BE2C (cell line): ENCODE data around the gene TCTN3.
A peak's percentile ranks its signal among the peaks of the same experiment; 100 is the strongest.

ENCODE experiments used
- DNase-seq: peaks from one replicate; pipeline ENCODE4 v3.0.0-alpha.2; 2020
- H3K27me3 ChIP-seq: fragments of 250-450 bp; sonication (Bioruptor Pico); 2 replicates; pipeline ENCODE4 v1.5.1; 2020; ENCODE audit warnings: mild to moderate bottlenecking
- H3K36me3 ChIP-seq: fragments of 250-450 bp; sonication (Bioruptor Pico); 2 replicates; pipeline ENCODE4 v1.5.1; 2020; ENCODE audit warnings: mild to moderate bottlenecking
- H3K4me1 ChIP-seq: fragments of 250-450 bp; sonication (Bioruptor Pico); 2 replicates; pipeline ENCODE4 v1.5.1; 2020
- H3K4me3 ChIP-seq: 2 replicates; pipeline ENCODE4 v1.5.1; 2011; ENCODE audit warnings: low read depth, low read length
- H3K9me3 ChIP-seq: fragments of 250-450 bp; sonication (Bioruptor Pico); 2 replicates; pipeline ENCODE4 v1.5.1; 2020
- TF ChIP-seq, protein P1 (sequence below): IDR thresholded peaks from 2 replicates; pipeline ENCODE4 v1.5.1; 2012; ENCODE audit warnings: mild to moderate bottlenecking, low read depth, low read length

The TCTN3 gene

DNA sequence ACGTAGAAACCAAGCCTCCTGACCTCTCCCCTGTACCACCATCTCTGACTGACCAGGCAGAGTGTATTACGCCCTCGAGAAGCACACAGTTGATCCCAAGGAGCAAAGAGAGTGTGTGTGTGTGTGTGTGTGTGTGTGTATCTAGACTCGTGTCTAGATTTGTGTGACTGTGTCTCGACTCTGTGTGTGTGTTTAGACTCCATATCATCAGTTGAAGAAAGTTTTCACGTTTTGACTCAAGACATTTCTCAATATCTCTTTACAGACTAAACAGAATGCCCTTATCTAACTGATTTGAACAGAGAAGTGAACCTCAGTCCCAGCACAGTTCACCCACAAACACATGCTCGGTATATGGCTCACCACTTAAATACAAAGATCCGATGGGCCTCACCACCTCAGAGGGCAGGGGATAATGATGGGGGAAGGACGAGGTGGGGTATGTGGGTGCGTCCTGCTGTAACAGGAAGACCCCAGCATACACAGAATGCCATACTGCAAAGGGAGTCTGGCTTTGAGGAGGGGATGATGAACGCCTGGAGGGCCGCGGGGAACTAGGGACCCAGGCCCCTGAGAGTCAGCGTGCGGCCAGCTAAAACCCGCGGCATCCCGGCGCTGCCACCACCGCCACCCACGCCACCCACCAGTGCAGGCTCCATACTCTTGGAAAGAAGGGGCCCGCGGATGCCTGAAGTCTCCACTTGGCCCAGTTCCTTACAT lies 38.0 kb downstream of the TCTN3 start:
- H3K9me3 ChIP-seq, result no peaks in the 10 kb centered on the region
- DNase-seq, result peak; percentile 22
- TF ChIP-seq, protein P1, sequence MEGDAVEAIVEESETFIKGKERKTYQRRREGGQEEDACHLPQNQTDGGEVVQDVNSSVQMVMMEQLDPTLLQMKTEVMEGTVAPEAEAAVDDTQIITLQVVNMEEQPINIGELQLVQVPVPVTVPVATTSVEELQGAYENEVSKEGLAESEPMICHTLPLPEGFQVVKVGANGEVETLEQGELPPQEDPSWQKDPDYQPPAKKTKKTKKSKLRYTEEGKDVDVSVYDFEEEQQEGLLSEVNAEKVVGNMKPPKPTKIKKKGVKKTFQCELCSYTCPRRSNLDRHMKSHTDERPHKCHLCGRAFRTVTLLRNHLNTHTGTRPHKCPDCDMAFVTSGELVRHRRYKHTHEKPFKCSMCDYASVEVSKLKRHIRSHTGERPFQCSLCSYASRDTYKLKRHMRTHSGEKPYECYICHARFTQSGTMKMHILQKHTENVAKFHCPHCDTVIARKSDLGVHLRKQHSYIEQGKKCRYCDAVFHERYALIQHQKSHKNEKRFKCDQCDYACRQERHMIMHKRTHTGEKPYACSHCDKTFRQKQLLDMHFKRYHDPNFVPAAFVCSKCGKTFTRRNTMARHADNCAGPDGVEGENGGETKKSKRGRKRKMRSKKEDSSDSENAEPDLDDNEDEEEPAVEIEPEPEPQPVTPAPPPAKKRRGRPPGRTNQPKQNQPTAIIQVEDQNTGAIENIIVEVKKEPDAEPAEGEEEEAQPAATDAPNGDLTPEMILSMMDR, result no peak
- H3K27me3 ChIP-seq, result no peaks in the 10 kb centered on the region
- H3K36me3 ChIP-seq, result peaks cover 18% of the 10 kb centered on the region
- H3K4me3 ChIP-seq, result peak overlapping the region; percentile 89
- no peaks in the 10 kb centered on the region for H3K4me1 ChIP-seq

DNA sequence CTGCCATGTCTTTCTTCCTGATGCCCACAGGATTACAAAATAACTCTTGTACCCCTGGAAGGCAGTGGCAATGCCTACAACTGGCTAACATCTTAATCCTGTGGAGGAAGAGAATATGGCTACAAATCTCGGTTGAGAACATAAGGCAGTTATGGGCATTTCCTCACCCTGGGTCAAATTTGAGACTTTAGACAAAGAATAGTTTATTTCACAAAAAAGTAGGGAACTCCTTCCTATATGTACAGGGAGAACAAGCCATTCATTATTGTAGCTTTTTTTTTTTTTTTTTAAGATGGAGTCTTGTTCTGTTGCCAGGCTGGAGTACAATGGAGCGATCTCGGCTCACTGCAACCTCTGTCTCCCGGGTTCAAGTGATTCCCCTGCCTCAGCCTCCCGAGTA lies 39.8 kb downstream of the TCTN3 start:
- no peaks in the 10 kb centered on the region for H3K27me3 ChIP-seq
- no peaks in the 10 kb centered on the region for H3K9me3 ChIP-seq
- no peak overlapping the region for H3K4me3 ChIP-seq
- DNase-seq, result no peak
- TF ChIP-seq, protein P1, result no peak
- peaks cover 18% of the 10 kb centered on the region for H3K36me3 ChIP-seq
- no peaks in the 10 kb centered on the region for H3K4me1 ChIP-seq

DNA sequence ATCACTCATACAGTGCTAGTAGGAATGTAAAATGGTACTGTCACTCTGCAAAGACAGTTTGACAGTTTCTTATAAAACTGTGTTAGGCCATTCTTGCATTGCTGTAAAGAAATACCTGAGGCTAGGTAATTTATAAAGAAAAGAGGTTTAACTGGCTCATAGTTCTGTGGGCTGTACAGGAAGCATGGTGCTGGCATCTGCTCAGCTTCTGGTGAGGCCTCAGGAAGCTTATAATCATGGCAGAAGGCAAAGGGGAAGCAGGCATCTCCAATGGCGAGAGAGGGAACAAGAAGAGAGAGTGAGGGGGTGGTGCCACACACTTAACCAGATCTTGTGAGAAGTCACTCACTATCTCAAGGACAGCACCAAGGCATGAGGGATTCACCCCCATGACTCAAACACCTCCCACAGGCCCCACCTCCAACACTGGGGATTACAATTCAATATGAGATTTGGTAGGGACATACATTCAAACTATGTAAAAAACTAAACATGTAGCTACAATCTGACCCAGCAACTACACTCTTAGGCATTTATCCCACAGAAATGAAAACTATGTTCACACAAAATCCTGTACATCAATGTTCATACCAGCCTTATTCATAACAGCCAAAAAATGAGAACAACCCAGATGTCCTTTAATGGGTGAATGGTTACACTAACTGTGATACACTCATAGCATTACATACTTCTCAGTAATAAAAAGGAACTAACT lies 42.2 kb downstream of the TCTN3 start:
- no peaks in the 10 kb centered on the region for H3K9me3 ChIP-seq

DNA sequence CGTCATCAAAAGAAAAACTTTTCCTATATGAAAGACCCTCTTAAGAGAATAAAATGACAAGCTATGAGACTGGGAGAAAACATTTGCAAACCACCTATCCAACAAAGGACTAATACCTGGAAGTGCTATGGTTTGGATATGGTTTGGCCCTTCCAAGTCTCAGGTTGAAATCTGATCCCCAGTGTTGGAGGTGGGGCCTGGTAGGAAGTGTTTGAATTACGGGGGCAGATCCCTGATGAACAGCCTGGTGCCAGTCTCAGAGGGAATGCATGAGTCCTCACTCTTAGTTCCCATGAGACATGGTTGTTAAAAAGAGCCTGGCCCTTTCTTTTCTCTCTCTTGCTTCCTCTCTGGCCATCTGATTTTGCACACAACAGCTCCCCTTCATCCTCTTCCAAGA lies 43.5 kb downstream of the TCTN3 start:
- H3K4me3 ChIP-seq, result no peak overlapping the region
- DNase-seq, result no peak
- H3K27me3 ChIP-seq, result no peaks in the 10 kb centered on the region
- H3K9me3 ChIP-seq, result no peaks in the 10 kb centered on the region
- H3K36me3 ChIP-seq, result peaks cover 33% of the 10 kb centered on the region
- TF ChIP-seq, protein P1, result no peak
- no peaks in the 10 kb centered on the region for H3K4me1 ChIP-seq

More for the DNA sequence above, 42.2 kb downstream of the TCTN3 start:
- Histone ChIP-seq H3K4me3 (no peak overlapping the region), H3K4me1 (no peaks in the 10 kb centered on the region), H3K27me3 (no peaks in the 10 kb centered on the region), H3K36me3 (peaks cover 31% of the 10 kb centered on the region)
- DNase-seq, result no peak
- TF ChIP-seq, protein P1, result no peak

DNA sequence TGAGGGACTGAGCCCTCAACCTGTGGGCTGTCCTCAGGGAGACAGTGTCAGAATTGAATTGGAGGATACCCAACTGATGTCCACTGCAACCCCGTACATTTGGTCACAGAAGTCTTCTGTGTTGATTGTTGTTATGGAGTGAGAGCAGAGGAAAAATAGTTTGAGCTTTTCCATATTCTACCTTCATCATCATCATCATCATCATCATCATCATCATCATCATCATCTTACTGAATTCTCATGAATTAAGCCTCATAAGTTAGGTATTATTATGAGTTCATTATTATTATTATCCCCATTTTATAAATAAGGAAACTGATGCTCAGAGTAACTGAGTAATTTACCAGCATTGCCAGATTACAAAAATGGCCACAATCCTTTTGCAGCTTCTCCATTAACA lies 45.6 kb downstream of the TCTN3 start:
- TF ChIP-seq, protein P1, result no peak
- no peaks in the 10 kb centered on the region for H3K4me1 ChIP-seq
- no peaks in the 10 kb centered on the region for H3K9me3 ChIP-seq
- no peak overlapping the region for H3K4me3 ChIP-seq
- H3K27me3 ChIP-seq, result no peaks in the 10 kb centered on the region
- peaks cover 34% of the 10 kb centered on the region for H3K36me3 ChIP-seq
- DNase-seq, result no peak

DNA sequence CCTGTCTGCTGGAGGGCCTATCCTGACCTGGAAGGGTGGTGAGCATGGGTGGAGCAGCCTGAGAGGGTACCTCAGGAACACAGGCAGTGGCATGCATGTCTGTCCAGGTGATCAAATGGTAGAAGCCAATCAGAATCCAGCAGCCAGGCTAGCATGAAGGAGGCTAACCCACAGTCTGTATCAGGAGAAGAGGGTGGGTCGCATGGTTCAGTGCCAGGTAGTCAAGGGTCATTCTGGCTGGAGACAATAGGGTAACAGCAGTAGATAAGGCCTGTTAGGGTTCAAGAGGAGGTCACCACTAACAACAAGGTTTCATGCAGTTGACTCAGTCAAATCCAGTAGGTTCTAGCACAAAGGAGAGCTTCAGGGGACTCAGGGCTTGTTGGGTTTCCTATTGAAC lies 47.6 kb downstream of the TCTN3 start:
- Histone ChIP-seq H3K4me1 (no peaks in the 10 kb centered on the region), H3K4me3 (no peak overlapping the region), H3K9me3 (no peaks in the 10 kb centered on the region), H3K27me3 (no peaks in the 10 kb centered on the region), H3K36me3 (peaks cover 36% of the 10 kb centered on the region)
- TF ChIP-seq, protein P1, result no peak
- no peak for DNase-seq
